ENCODE results near the gene SHF.

SHF gene

DNA sequence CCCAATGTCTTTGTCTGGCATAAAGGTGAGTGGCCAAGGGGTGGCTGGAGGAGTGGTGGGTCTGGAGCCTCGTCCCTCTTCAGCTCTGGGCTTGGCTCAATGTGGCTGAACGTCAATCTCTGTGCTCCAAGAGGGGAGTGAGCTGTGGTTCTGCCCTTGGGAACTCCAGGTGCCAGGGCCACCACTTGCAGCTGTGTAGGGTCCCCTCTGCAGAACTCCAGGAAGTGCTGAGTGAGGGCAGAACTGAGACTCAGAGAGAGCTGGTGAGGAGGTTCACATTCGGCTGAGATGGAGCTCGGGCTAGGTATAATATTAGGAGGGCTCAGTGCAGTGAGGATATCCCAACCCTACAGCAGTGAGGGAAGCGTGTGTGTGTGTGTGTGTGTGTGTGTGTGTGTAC, 46.4 kb downstream of the SHF start:
- Histone ChIP-seq H3K36me3 (replicated peaks; ENCODE audit: low read depth, low read length) (no peaks in the 10 kb centered on the region), H3K4me2 (ENCODE audit: low read length) (no peak overlapping the region), H3K9me3 (ENCODE audit: insufficient read depth, low read length) (no peaks in the 10 kb centered on the region), H4K20me1 (ENCODE audit: insufficient read depth, low read length) (no peaks in the 10 kb centered on the region), H3K4me3 (ENCODE audit: low read length) (no peak overlapping the region), H3K79me2 (ENCODE audit: low read length) (no peaks in the 10 kb centered on the region), H2AFZ (ENCODE audit: low read depth, low read length) (no peak overlapping the region), H3K4me1 (ENCODE audit: low read length) (no peaks in the 10 kb centered on the region), H3K27me3 (ENCODE audit: low read depth, low read length) (no peaks in the 10 kb centered on the region), H3K9ac (ENCODE audit: low read length) (no peak overlapping the region), H3K27ac (ENCODE audit: low read length) (no peak overlapping the region)
- TF ChIP-seq EZH2phosphoT487 (IDR thresholded peaks at IDR 0.05; ENCODE audit: low read depth), result no peak
- TF ChIP-seq, protein P1, sequence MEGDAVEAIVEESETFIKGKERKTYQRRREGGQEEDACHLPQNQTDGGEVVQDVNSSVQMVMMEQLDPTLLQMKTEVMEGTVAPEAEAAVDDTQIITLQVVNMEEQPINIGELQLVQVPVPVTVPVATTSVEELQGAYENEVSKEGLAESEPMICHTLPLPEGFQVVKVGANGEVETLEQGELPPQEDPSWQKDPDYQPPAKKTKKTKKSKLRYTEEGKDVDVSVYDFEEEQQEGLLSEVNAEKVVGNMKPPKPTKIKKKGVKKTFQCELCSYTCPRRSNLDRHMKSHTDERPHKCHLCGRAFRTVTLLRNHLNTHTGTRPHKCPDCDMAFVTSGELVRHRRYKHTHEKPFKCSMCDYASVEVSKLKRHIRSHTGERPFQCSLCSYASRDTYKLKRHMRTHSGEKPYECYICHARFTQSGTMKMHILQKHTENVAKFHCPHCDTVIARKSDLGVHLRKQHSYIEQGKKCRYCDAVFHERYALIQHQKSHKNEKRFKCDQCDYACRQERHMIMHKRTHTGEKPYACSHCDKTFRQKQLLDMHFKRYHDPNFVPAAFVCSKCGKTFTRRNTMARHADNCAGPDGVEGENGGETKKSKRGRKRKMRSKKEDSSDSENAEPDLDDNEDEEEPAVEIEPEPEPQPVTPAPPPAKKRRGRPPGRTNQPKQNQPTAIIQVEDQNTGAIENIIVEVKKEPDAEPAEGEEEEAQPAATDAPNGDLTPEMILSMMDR (IDR thresholded peaks at IDR 0.05; ENCODE audit: low read depth, low read length), result no peak

DNA sequence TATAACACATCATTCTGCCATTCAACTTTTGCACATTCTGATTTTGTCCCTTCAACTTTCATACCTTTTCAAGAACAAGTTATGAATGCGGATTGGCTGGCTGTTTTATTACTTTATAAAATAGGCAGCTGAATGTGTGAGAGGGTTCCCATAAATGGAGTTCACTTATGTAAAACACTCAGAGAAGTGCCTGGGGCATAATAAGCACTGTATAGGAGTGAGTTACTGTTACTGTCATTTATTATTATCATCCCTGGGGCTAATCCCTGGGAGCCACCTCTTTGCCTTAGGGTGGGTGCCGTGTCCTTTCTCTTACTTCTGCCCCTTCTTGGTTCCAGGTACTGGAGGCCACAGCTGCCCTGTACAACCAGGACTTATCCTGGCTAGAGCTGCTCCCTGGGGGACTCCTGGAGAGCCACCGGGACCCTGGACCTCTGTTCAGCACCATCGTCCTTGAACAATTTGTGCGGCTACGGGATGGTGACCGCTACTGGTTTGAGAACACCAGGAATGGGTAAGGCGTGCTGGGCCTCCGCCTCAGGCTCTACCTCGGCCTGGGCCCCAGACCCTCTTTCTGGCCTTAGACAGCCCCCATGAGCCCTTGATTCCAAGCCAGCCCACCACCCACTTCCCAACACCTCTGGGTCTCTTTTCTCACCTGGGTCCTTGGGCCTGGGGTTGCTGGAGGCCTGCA, 47.1 kb downstream of the SHF start:
- Histone ChIP-seq H4K20me1 (ENCODE audit: insufficient read depth, low read length) (no peaks in the 10 kb centered on the region), H3K27me3 (ENCODE audit: low read depth, low read length) (no peaks in the 10 kb centered on the region), H3K36me3 (replicated peaks; ENCODE audit: low read depth, low read length) (no peaks in the 10 kb centered on the region), H3K9me3 (ENCODE audit: insufficient read depth, low read length) (no peaks in the 10 kb centered on the region), H3K79me2 (ENCODE audit: low read length) (no peaks in the 10 kb centered on the region), H3K4me1 (ENCODE audit: low read length) (no peaks in the 10 kb centered on the region), H3K4me2 (ENCODE audit: low read length) (no peak overlapping the region), H3K9ac (ENCODE audit: low read length) (no peak overlapping the region), H2AFZ (ENCODE audit: low read depth, low read length) (no peak overlapping the region), H3K4me3 (ENCODE audit: low read length) (no peak overlapping the region), H3K27ac (ENCODE audit: low read length) (no peak overlapping the region)
- TF ChIP-seq EZH2phosphoT487 (IDR thresholded peaks at IDR 0.05; ENCODE audit: low read depth), result no peak
- TF ChIP-seq, protein P1 (IDR thresholded peaks at IDR 0.05; ENCODE audit: low read depth, low read length), result no peak

DNA sequence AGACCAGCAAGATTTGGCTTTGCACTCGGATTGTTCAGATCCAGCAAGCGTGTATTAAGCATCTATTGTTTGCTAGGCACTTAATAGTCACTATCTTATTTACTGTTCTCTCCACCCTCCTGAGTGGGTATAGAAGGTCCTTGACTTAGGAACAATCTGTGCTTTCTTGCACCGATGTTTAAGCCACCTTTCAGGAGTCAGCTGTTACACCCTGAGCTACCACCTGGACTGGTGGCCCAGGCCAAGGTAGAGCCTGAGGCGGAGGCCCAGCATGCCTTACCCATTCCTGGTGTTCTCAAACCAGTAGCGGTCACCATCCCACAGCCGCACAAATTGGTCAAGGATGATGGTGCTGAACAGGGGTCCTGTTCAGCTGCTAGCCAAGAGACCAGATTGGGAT, 48.0 kb downstream of the SHF start:
- H3K36me3 ChIP-seq (replicated peaks; ENCODE audit: low read depth, low read length), result no peaks in the 10 kb centered on the region
- no peaks in the 10 kb centered on the region for H3K4me1 ChIP-seq (ENCODE audit: low read length)
- no peaks in the 10 kb centered on the region for H3K9me3 ChIP-seq (ENCODE audit: insufficient read depth, low read length)
- no peaks in the 10 kb centered on the region for H4K20me1 ChIP-seq (ENCODE audit: insufficient read depth, low read length)
- no peaks in the 10 kb centered on the region for H3K27me3 ChIP-seq (ENCODE audit: low read depth, low read length)
- TF ChIP-seq EZH2phosphoT487 (IDR thresholded peaks at IDR 0.05; ENCODE audit: low read depth), result no peak
- TF ChIP-seq, protein P1 (IDR thresholded peaks at IDR 0.05; ENCODE audit: low read depth, low read length), result no peak
- no peak overlapping the region for H3K27ac ChIP-seq (ENCODE audit: low read length)
- no peak overlapping the region for H3K4me3 ChIP-seq (ENCODE audit: low read length)
- no peak overlapping the region for H3K9ac ChIP-seq (ENCODE audit: low read length)
- no peak overlapping the region for H2AFZ ChIP-seq (ENCODE audit: low read depth, low read length)
- no peak overlapping the region for H3K4me2 ChIP-seq (ENCODE audit: low read length)
- no peaks in the 10 kb centered on the region for H3K79me2 ChIP-seq (ENCODE audit: low read length)

DNA sequence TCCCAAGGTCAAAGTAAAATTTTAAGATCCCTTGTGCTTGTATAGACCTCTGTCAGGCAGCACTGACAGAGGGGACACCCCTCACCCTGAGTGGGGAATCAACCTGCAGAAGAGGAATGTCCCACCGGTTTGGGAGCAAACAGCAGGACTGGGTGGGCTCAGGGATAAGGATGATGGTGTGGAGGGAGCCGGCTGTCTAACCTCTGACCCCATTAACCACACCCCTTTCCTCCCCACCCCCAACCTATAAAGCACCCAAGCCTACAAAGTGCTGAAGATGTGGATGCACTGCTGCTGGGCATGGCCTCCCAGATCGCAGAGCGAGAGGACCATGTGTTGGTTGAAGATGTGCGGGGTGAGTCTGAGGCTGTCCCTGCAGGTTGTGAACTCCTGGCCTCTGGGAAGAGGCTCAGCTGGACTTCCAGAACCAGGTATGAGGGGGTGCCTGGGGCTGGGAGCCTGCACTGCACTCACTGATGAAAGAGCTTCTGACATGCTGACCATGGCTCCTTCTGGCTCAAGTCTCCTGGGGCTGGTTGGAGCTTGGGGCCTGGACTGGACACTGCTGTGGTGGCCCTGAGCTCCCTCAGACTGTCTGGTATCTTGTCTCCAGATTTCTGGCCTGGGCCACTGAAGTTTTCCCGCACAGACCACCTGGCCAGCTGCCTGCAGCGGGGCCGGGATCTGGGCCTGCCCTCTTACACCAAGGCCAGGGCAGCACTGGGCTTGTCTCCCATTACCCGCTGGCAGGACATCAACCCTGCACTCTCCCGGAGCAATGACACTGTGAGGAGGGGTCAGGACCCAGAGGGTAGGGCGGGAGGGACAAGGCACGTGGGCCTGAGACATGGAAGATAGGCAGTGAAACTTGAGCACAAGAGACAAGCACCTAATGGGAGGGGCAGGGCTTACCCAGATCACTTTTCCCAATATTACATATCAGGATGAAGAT, 48.7 kb downstream of the SHF start:
- H3K4me1 ChIP-seq (ENCODE audit: low read length), result no peaks in the 10 kb centered on the region
- no peaks in the 10 kb centered on the region for H3K27me3 ChIP-seq (ENCODE audit: low read depth, low read length)
- H4K20me1 ChIP-seq (ENCODE audit: insufficient read depth, low read length), result no peaks in the 10 kb centered on the region
- H3K4me3 ChIP-seq (ENCODE audit: low read length), result no peak overlapping the region
- H3K9ac ChIP-seq (ENCODE audit: low read length), result no peak overlapping the region
- H3K27ac ChIP-seq (ENCODE audit: low read length), result no peak overlapping the region
- H3K4me2 ChIP-seq (ENCODE audit: low read length), result no peak overlapping the region
- no peak for TF ChIP-seq EZH2phosphoT487 (IDR thresholded peaks at IDR 0.05; ENCODE audit: low read depth)
- TF ChIP-seq, protein P1 (IDR thresholded peaks at IDR 0.05; ENCODE audit: low read depth, low read length), result no peak
- no peaks in the 10 kb centered on the region for H3K36me3 ChIP-seq (replicated peaks; ENCODE audit: low read depth, low read length)
- H3K79me2 ChIP-seq (ENCODE audit: low read length), result no peaks in the 10 kb centered on the region
- no peak overlapping the region for H2AFZ ChIP-seq (ENCODE audit: low read depth, low read length)
- no peaks in the 10 kb centered on the region for H3K9me3 ChIP-seq (ENCODE audit: insufficient read depth, low read length)
